Endothelial cell of umbilical vein (primary cell): ENCODE results near the gene COL28A1. TPM values are rescaled to one million over a fixed set of nuclear protein-coding genes. Genes with fewer than 3 reads are reported as not detected.

Source experiments
- BruUV-seq: library from RNA; stranded (reverse); fragments of 400-500 nt; replicated peaks from 2 replicates; lab custom pipeline; 2021; lab: Mats Ljungman, UMichigan
- CTCF ChIA-PET: fragments of 300-600, 350-600 bp; sonication (Branson Sonifier 250); formaldehyde crosslinking; loops from one replicate; lab custom pipeline; 2021; ENCODE audit warnings: antibody characterized with exemption, inconsistent platforms; lab: Charles Lee
- POLR2A ChIA-PET: fragments of 300-600, 350-600 bp; sonication (Branson Sonifier 250); formaldehyde crosslinking; loops from one replicate; lab custom pipeline; 2021; ENCODE audit warnings: antibody characterized with exemption, inconsistent platforms; lab: Charles Lee
- DNase-seq: peaks from one replicate; pipeline ENCODE4 v3.0.0-alpha.2; 2011; ENCODE audit warnings: low read depth, low spot score
- FAIRE-seq: peaks from 2 replicates; lab custom pipeline; 2011; peaks lifted over from hg19 to GRCh38; lab: Jason Lieb, UNC
- H2AFZ ChIP-seq: 2 replicates; pipeline ENCODE4 v1.6.0; 2012; ENCODE audit warnings: low read depth, low read length, control low read depth, inconsistent platforms
- H3K27ac ChIP-seq: 2 replicates; pipeline ENCODE4 v1.5.1; 2011; ENCODE audit warnings: low read depth, mild to moderate bottlenecking, control low read depth, low read length, moderate library complexity; ENCODE audit not compliant: insufficient read depth
- H3K27me3 ChIP-seq, 2 experiments: 2 replicates each; pipeline versions ENCODE4 v1.6.0 to v1.6.1; 2011; ENCODE audit warnings: low read length in 2 of 2, mixed read lengths in 1 of 2; ENCODE audit not compliant: control insufficient read depth in 2 of 2, insufficient read depth in 2 of 2
- H3K36me3 ChIP-seq, 2 experiments: 2 replicates in 1 of 2; 3 replicates in 1 of 2; pipeline ENCODE4 v1.5.1; 2011; ENCODE audit warnings: low read length in 2 of 2, mild to moderate bottlenecking in 1 of 2, moderate library complexity in 1 of 2; ENCODE audit not compliant: control insufficient read depth in 2 of 2, insufficient read depth in 2 of 2; ENCODE audit errors: extremely low read depth in 1 of 2
- H3K4me1 ChIP-seq: 3 replicates; pipeline ENCODE4 v1.5.1; 2011; ENCODE audit warnings: mild to moderate bottlenecking, low read length; ENCODE audit not compliant: control insufficient read depth, insufficient read depth; ENCODE audit errors: extremely low read depth
- H3K4me2 ChIP-seq: 2 replicates; pipeline ENCODE4 v1.6.1; 2011; ENCODE audit warnings: low read length, control low read depth, mixed read lengths; ENCODE audit not compliant: insufficient read depth
- H3K4me3 ChIP-seq, 3 experiments: fragments of 200-600 bp in 1 of 3; sonication (generic), shearing (Covaris generic) in 1 of 3; replicated peaks in 1 of 3; 2 replicates each; pipeline ENCODE4 v1.5.1; 2011 to 2016; ENCODE audit warnings: control low read depth in 3 of 3, low read length in 3 of 3, mild to moderate bottlenecking in 2 of 3, inconsistent platforms in 1 of 3, low read depth in 1 of 3, moderate library complexity in 1 of 3; ENCODE audit not compliant: insufficient read depth in 1 of 3
- H3K79me2 ChIP-seq: 2 replicates; pipeline ENCODE4 v1.6.0; 2012; ENCODE audit warnings: low read length, inconsistent platforms; ENCODE audit not compliant: control insufficient read depth, insufficient read depth
- H3K9ac ChIP-seq: replicated peaks from 2 replicates; pipeline ENCODE3; 2011; ENCODE audit warnings: low read length, control low read depth; ENCODE audit not compliant: insufficient read depth; ENCODE audit errors: extremely low read depth
- H3K9me1 ChIP-seq: replicated peaks from 3 replicates; pipeline ENCODE4 v1.6.0; 2011; ENCODE audit warnings: mild to moderate bottlenecking, low read length; ENCODE audit not compliant: control insufficient read depth, insufficient read depth; ENCODE audit errors: extremely low read depth
- H3K9me3 ChIP-seq: replicated peaks from 2 replicates; pipeline ENCODE4 v1.5.1; 2012; ENCODE audit warnings: low read length, inconsistent platforms; ENCODE audit not compliant: control insufficient read depth, insufficient read depth
- H4K20me1 ChIP-seq: replicated peaks from 2 replicates; pipeline ENCODE3; 2011; ENCODE audit warnings: mild to moderate bottlenecking, low read length; ENCODE audit not compliant: control insufficient read depth, insufficient read depth; ENCODE audit errors: extremely low read depth
- EZH2 ChIP-seq: IDR thresholded peaks from 2 replicates; pipeline ENCODE4 v1.6.1; 2012; ENCODE audit warnings: borderline replicate concordance, low read depth, mild to moderate bottlenecking, moderate library complexity, low read length, inconsistent platforms; ENCODE audit not compliant: severe bottlenecking
- FOS ChIP-seq: IDR thresholded peaks from 2 replicates; pipeline ENCODE4 v1.6.1; 2011; ENCODE audit warnings: mild to moderate bottlenecking, low read length, moderate library complexity, borderline replicate concordance; ENCODE audit not compliant: insufficient read depth
- GATA2 ChIP-seq: IDR thresholded peaks from 2 replicates; pipeline ENCODE4 v1.7.0; 2011; ENCODE audit warnings: low read depth, mild to moderate bottlenecking, moderate library complexity, mixed read lengths, low read length; ENCODE audit not compliant: insufficient read length, insufficient read depth
- JUN ChIP-seq: IDR thresholded peaks from 2 replicates; pipeline ENCODE4 v1.6.1; 2011; ENCODE audit warnings: borderline replicate concordance, low read depth; ENCODE audit not compliant: insufficient read length, insufficient read depth
- MAX ChIP-seq: IDR thresholded peaks from 2 replicates; pipeline ENCODE4 v1.6.1; 2011; ENCODE audit not compliant: insufficient read depth, insufficient read length
- MYC ChIP-seq: IDR thresholded peaks from one replicate; pipeline ENCODE4 v1.6.1; 2011; ENCODE audit warnings: mild to moderate bottlenecking, low read depth, low read length
- POLR2A ChIP-seq: IDR thresholded peaks from 2 replicates; pipeline ENCODE4 v1.6.1; 2012; ENCODE audit warnings: low read depth, mild to moderate bottlenecking, control low read depth, low read length
- POLR2AphosphoS5 ChIP-seq: IDR thresholded peaks from 2 replicates; pipeline ENCODE4 v1.6.1; 2012; ENCODE audit warnings: low read depth, mild to moderate bottlenecking, control low read depth, low read length, moderate library complexity; ENCODE audit not compliant: insufficient read depth
- dilution Hi-C: fragments of 300-500 bp; cut with MboI; formaldehyde crosslinking; loops from one replicate; pipeline ENCODE4 v1.15.0; 2019; ENCODE audit warnings: low sequenced_read_pairs; ENCODE audit not compliant: extremely low pct_ligation_motif_present
- intact Hi-C: fragments of 100-400 bp; cut with micrococcal nuclease; formaldehyde crosslinking; loops from one replicate; pipeline ENCODE4 v1.10.0; 2022
- polyA plus RNA-seq, 4 experiments: library from polyadenylated mRNA; depleted of rRNA in 3 of 4; stranded (reverse) in 3 of 4; unstranded in 1 of 4; fragments of >200 nt; gene quantifications; 2 replicates each; pipeline versions ENCODE4 v1.2.1 to v1.2.3, GENCODE V29; 2011 to 2012; ENCODE audit warnings: missing spikeins in 1 of 4
- total RNA-seq: library from RNA; stranded (reverse); gene quantifications from 2 replicates; pipeline ENCODE4 v1.2.3, GENCODE V29; 2021
- TF ChIP-seq, protein P1 (sequence below), 2 donors: IDR thresholded peaks; 1 replicate in 1 of 2; 2 replicates in 1 of 2; pipeline ENCODE4 v1.5.1; 2011; ENCODE audit warnings: low read length in 2 of 2, mild to moderate bottlenecking in 2 of 2, moderate library complexity in 2 of 2, control low read depth in 1 of 2, inconsistent platforms in 1 of 2, low read depth in 1 of 2; ENCODE audit not compliant: insufficient read depth in 1 of 2; ENCODE audit errors: extremely low read depth in 1 of 2

COL28A1 gene
- total and polyA plus RNA-seq, 2 donors (not counting 3 experiments of a cell fraction or from before 2014, with no cell fraction given) = not detected

DNA sequence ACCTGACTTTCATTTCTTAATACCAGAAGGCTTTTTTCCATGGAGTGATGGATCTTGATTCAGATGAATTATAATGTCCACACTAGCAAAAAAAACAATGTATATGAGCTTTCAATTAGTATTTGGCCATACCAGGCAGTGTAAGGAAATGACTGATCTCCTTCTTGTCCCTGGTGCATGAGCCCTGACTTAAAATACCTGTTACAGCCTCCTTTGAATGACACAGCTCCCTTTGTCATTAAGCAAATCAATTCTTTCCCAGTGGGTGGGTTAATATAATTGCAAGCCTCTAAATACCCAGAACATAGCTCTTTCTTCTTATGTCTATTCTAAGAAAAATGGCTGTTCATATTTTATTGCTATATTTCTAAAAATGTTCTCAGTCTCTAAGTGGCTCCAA, 188.6 kb downstream of the COL28A1 start:
- DNase-seq = no peak
- CTCF ChIA-PET = interaction anchor here (0.8 kb wide), 1 partner anchor 24 kb away, joined by 3 read pairs; no protein-coding TSS in a partner anchor

DNA sequence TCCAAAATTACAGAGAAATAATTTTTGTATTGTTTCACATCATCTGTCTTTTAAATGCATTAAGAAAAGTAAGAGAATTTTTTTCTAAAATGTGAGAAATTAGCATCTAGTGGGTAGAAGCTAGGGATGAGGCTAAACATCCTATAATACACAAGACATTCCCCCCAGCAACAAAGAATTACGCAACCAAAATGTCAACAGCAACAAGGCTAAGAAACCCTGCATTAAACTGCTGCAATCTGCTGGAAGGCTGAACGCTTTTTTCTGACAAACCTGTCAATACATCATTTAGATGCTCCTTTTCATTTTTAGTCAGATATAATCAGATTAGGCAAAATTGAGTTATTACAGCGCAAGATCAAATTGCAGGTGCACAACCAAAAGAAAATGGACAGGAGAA, 191.1 kb downstream of the COL28A1 start:
- H3K9ac ChIP-seq = no peak overlapping the region
- H3K27ac ChIP-seq = no peak overlapping the region
- TF ChIP-seq MAX (no peak), FOS (no peak), MYC (no peak), POLR2A (no peak), GATA2 (no peak), EZH2 (no peak), JUN (no peak), POLR2AphosphoS5 (no peak)
- TF ChIP-seq, protein P1, sequence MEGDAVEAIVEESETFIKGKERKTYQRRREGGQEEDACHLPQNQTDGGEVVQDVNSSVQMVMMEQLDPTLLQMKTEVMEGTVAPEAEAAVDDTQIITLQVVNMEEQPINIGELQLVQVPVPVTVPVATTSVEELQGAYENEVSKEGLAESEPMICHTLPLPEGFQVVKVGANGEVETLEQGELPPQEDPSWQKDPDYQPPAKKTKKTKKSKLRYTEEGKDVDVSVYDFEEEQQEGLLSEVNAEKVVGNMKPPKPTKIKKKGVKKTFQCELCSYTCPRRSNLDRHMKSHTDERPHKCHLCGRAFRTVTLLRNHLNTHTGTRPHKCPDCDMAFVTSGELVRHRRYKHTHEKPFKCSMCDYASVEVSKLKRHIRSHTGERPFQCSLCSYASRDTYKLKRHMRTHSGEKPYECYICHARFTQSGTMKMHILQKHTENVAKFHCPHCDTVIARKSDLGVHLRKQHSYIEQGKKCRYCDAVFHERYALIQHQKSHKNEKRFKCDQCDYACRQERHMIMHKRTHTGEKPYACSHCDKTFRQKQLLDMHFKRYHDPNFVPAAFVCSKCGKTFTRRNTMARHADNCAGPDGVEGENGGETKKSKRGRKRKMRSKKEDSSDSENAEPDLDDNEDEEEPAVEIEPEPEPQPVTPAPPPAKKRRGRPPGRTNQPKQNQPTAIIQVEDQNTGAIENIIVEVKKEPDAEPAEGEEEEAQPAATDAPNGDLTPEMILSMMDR (IDR thresholded peaks at IDR 0.05; ENCODE audit: extremely low read depth in 1 of 2, insufficient read depth in 1 of 2, low read depth in 1 of 2, low read length in 2 of 2) = no peak
- ChIA-PET POLR2A (no interaction called here), CTCF (no interaction called here)
- DNase-seq (no peak), FAIRE-seq (no peak)
- no peak overlapping the region for H2AFZ ChIP-seq
- no peaks in the 10 kb centered on the region for H4K20me1 ChIP-seq
- no peak overlapping the region for H3K4me2 ChIP-seq
- H3K9me1 ChIP-seq = no peaks in the 10 kb centered on the region
- H3K4me1 ChIP-seq = no peaks in the 10 kb centered on the region
- no peaks in the 10 kb centered on the region for H3K9me3 ChIP-seq
- intact Hi-C loops (no loop called here), dilution Hi-C loops (no loop called here)
- BruUV-seq = no TSS peak
- H3K4me3 ChIP-seq = no peak overlapping the region
- H3K36me3 ChIP-seq = no peaks in the 10 kb centered on the region
- H3K27me3 ChIP-seq = no peaks in the 10 kb centered on the region
- H3K79me2 ChIP-seq = no peaks in the 10 kb centered on the region

More for the DNA sequence above, 188.6 kb downstream of the COL28A1 start:
- H2AFZ ChIP-seq = no peak overlapping the region
- intact Hi-C loops (loop anchor here (5.0 kb wide), 1 partner anchor 245 kb away; no protein-coding TSS in a partner anchor), dilution Hi-C loops (no loop called here)
- no peaks in the 10 kb centered on the region for H3K9me1 ChIP-seq
- H3K36me3 ChIP-seq = no peaks in the 10 kb centered on the region
- H4K20me1 ChIP-seq = no peaks in the 10 kb centered on the region
- H3K79me2 ChIP-seq = no peaks in the 10 kb centered on the region
- no peak overlapping the region for H3K27ac ChIP-seq
- no TSS peak for BruUV-seq
- TF ChIP-seq POLR2AphosphoS5 (no peak), POLR2A (no peak), MAX (no peak), GATA2 (no peak), MYC (no peak), EZH2 (no peak), JUN (no peak)
- H3K4me3 ChIP-seq = no peak overlapping the region
- H3K9ac ChIP-seq = no peak overlapping the region
- no peak overlapping the region for H3K4me2 ChIP-seq
- POLR2A ChIA-PET = no interaction called here
- no peaks in the 10 kb centered on the region for H3K9me3 ChIP-seq
- FAIRE-seq = no peak
- no peaks in the 10 kb centered on the region for H3K4me1 ChIP-seq
- no peaks in the 10 kb centered on the region for H3K27me3 ChIP-seq
